SK-N-SH (cell line): ENCODE data around the gene NGB.

Experiments used
- EP300 ChIP-seq, 2 experiments: IDR thresholded peaks; 2 replicates each; pipeline versions ENCODE4 v1.4.0 to v1.6.1; 2012; ENCODE audit warnings: borderline replicate concordance in 1 of 2, low read depth in 1 of 2, low read length in 1 of 2
- EZH2phosphoT487 ChIP-seq: fragments of 200-600 bp; sonication (generic); IDR thresholded peaks from 2 replicates; pipeline ENCODE4 v1.6.1; 2017; ENCODE audit warnings: low read depth, mixed run types, mild to moderate bottlenecking, antibody characterized with exemption, moderate library complexity, borderline replicate concordance
- FOXJ3 ChIP-seq: sonication (generic); formaldehyde crosslinking; IDR thresholded peaks from 2 replicates; pipeline ENCODE4 v1.5.1; 2020; ENCODE audit warnings: mild to moderate bottlenecking, missing genetic modification reagents
- MEF2A ChIP-seq: IDR thresholded peaks from 2 replicates; pipeline ENCODE4 v1.4.0; 2012; ENCODE audit warnings: low read depth, borderline replicate concordance
- NFIC ChIP-seq: IDR thresholded peaks from 2 replicates; pipeline ENCODE4 v1.4.0; 2012; ENCODE audit warnings: borderline replicate concordance
- NRF1 ChIP-seq: IDR thresholded peaks from 2 replicates; pipeline ENCODE4 v1.6.1; 2012; ENCODE audit warnings: low read depth, mild to moderate bottlenecking, low read length
- POLR2AphosphoS5 ChIP-seq: IDR thresholded peaks from 2 replicates; pipeline ENCODE4 v1.6.1; 2012; ENCODE audit warnings: low read depth, low read length
- RAD21 ChIP-seq: IDR thresholded peaks from 2 replicates; pipeline ENCODE4 v1.6.1; 2012; ENCODE audit warnings: mild to moderate bottlenecking, low read length
- RXRA ChIP-seq: IDR thresholded peaks from 2 replicates; pipeline ENCODE4 v1.4.0; 2012; ENCODE audit warnings: low read depth, mild to moderate bottlenecking, borderline replicate concordance
- SMC3 ChIP-seq: IDR thresholded peaks from 2 replicates; pipeline ENCODE4 v1.6.1; 2012; ENCODE audit warnings: low read depth, low read length, improper control_type of control experiment
- TF ChIP-seq, protein P1 (sequence below): fragments of 200-600 bp; sonication (generic); IDR thresholded peaks from 2 replicates; pipeline ENCODE4 v1.6.1; 2017; ENCODE audit warnings: antibody characterized with exemption, mild to moderate bottlenecking, moderate library complexity
- TF ChIP-seq, protein P2 (sequence below): fragments of 150-350 bp; IDR thresholded peaks from 2 replicates; pipeline ENCODE4 v1.6.1; 2017; ENCODE audit warnings: antibody characterized with exemption, low read length, low read depth, borderline replicate concordance
- TF ChIP-seq, protein P3 (sequence below): IDR thresholded peaks from 2 replicates; pipeline ENCODE4 v1.4.0; 2012; ENCODE audit warnings: low read depth

DNA sequence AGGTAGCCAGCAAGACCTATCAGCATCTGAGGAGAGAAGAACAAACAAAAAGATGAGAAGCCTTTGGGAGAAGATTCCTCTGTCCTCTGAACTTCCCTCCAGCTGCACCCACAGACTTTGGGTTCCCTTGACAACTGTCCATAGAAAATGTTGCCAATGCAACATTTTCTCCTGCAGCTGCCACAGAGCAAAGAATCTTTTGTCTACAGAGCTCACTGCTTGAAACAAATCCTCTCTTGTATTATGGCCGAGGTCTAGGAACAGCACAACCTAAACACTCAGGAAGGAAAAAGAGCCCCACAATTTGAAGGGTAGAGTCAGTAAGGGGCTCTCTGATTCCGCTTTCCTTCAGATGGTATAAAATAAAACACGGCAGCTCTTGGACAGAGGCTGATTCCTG is 35.4 kb upstream of the NGB start:
- TF ChIP-seq, protein P1, sequence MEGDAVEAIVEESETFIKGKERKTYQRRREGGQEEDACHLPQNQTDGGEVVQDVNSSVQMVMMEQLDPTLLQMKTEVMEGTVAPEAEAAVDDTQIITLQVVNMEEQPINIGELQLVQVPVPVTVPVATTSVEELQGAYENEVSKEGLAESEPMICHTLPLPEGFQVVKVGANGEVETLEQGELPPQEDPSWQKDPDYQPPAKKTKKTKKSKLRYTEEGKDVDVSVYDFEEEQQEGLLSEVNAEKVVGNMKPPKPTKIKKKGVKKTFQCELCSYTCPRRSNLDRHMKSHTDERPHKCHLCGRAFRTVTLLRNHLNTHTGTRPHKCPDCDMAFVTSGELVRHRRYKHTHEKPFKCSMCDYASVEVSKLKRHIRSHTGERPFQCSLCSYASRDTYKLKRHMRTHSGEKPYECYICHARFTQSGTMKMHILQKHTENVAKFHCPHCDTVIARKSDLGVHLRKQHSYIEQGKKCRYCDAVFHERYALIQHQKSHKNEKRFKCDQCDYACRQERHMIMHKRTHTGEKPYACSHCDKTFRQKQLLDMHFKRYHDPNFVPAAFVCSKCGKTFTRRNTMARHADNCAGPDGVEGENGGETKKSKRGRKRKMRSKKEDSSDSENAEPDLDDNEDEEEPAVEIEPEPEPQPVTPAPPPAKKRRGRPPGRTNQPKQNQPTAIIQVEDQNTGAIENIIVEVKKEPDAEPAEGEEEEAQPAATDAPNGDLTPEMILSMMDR: no peak
- TF ChIP-seq POLR2AphosphoS5 (no peak), EP300 (IDR thresholded peaks at IDR 0.05; ENCODE audit: borderline replicate concordance in 1 of 2, low read depth in 1 of 2, low read length in 1 of 2) (no peak), EZH2phosphoT487 (no peak), FOXJ3 (no peak), MEF2A (no peak), RXRA (no peak), SMC3 (no peak), NRF1 (no peak), RAD21 (no peak), NFIC (no peak)
- TF ChIP-seq, protein P2, sequence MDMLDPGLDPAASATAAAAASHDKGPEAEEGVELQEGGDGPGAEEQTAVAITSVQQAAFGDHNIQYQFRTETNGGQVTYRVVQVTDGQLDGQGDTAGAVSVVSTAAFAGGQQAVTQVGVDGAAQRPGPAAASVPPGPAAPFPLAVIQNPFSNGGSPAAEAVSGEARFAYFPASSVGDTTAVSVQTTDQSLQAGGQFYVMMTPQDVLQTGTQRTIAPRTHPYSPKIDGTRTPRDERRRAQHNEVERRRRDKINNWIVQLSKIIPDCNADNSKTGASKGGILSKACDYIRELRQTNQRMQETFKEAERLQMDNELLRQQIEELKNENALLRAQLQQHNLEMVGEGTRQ: no peak
- TF ChIP-seq, protein P3, sequence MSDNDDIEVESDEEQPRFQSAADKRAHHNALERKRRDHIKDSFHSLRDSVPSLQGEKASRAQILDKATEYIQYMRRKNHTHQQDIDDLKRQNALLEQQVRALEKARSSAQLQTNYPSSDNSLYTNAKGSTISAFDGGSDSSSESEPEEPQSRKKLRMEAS: no peak
